Measurements from ENCODE around the gene DDX23.

Gene DDX23

GRCh38 chr12:48827513-48828096 is 24.4 kb downstream of the DDX23 start:
- no peak overlapping the region for H3K27ac Mint-ChIP-seq (ENCODE audit: low read depth)
- no peak overlapping the region for H3K4me3 Mint-ChIP-seq
- H3K36me3 Mint-ChIP-seq (ENCODE audit: insufficient read depth) = peaks cover 28% of the 10 kb centered on the region
- H3K4me1 Mint-ChIP-seq = peaks cover 24% of the 10 kb centered on the region
- no peaks in the 10 kb centered on the region for H3K27me3 Mint-ChIP-seq
- DNase-seq (ENCODE audit: low spot score in 2 of 2) (no peak), ATAC-seq (replicated peaks; ENCODE audit: extremely low read depth, poor library complexity, severe bottlenecking) (no peak)
- no peaks in the 10 kb centered on the region for H3K9me3 Mint-ChIP-seq

GRCh38 chr12:48827026-48827425 is 24.9 kb downstream of the DDX23 start:
- Mint-ChIP-seq H3K27ac (ENCODE audit: low read depth) (no peak overlapping the region), H3K9me3 (no peaks in the 10 kb centered on the region), H3K27me3 (no peaks in the 10 kb centered on the region), H3K4me1 (peaks cover 24% of the 10 kb centered on the region), H3K4me3 (no peak overlapping the region), H3K36me3 (ENCODE audit: insufficient read depth) (peaks cover 23% of the 10 kb centered on the region)
- DNase-seq (ENCODE audit: low spot score in 2 of 2) (no peak), ATAC-seq (replicated peaks; ENCODE audit: extremely low read depth, poor library complexity, severe bottlenecking) (no peak)

- Mint-ChIP-seq H3K27ac (ENCODE audit: low read depth) (peak overlapping the region; percentile 30), H3K4me3 (no peak overlapping the region), H3K27me3 (no peaks in the 10 kb centered on the region), H3K9me3 (no peaks in the 10 kb centered on the region), H3K36me3 (ENCODE audit: insufficient read depth) (peaks cover 18% of the 10 kb centered on the region), H3K4me1 (peaks cover 22% of the 10 kb centered on the region)
- DNase-seq (ENCODE audit: low spot score in 2 of 2) (no peak), ATAC-seq (replicated peaks; ENCODE audit: extremely low read depth, poor library complexity, severe bottlenecking) (no peak)
Observed at GRCh38 chr12:48826209-48826855, 25.6 kb downstream of the DDX23 start.

- H3K27me3 Mint-ChIP-seq = no peaks in the 10 kb centered on the region
- H3K27ac Mint-ChIP-seq (ENCODE audit: low read depth) = peak overlapping the region; percentile 9
- H3K4me3 Mint-ChIP-seq = no peak overlapping the region
- no peaks in the 10 kb centered on the region for H3K9me3 Mint-ChIP-seq
- peaks cover 11% of the 10 kb centered on the region for H3K36me3 Mint-ChIP-seq (ENCODE audit: insufficient read depth)
- ATAC-seq (replicated peaks; ENCODE audit: extremely low read depth, poor library complexity, severe bottlenecking) = no peak
- peaks cover 18% of the 10 kb centered on the region for H3K4me1 Mint-ChIP-seq
- DNase-seq (ENCODE audit: low spot score in 2 of 2) = no peak
Observed at GRCh38 chr12:48824905-48825304, 27.1 kb downstream of the DDX23 start.

GRCh38 chr12:48824112-48824511 is 27.9 kb downstream of the DDX23 start:
- peaks cover 26% of the 10 kb centered on the region for H3K4me1 Mint-ChIP-seq
- DNase-seq (ENCODE audit: low spot score in 2 of 2) = peak in 1 of 2 donors; percentile 59
- no peak overlapping the region for H3K4me3 Mint-ChIP-seq
- no peaks in the 10 kb centered on the region for H3K27me3 Mint-ChIP-seq
- peak; percentile 87 for ATAC-seq (replicated peaks; ENCODE audit: extremely low read depth, poor library complexity, severe bottlenecking)
- H3K9me3 Mint-ChIP-seq = no peaks in the 10 kb centered on the region
- H3K27ac Mint-ChIP-seq (ENCODE audit: low read depth) = peak overlapping the region; percentile 9
- peaks cover 9% of the 10 kb centered on the region for H3K36me3 Mint-ChIP-seq (ENCODE audit: insufficient read depth)

- H3K27me3 Mint-ChIP-seq = no peaks in the 10 kb centered on the region
Observed at GRCh38 chr12:48823281-48823680, 28.7 kb downstream of the DDX23 start.

GRCh38 chr12:48822711-48823110 is 29.3 kb downstream of the DDX23 start:
- Mint-ChIP-seq H3K27ac (ENCODE audit: low read depth) (peak overlapping the region; percentile 42), H3K4me3 (no peak overlapping the region), H3K36me3 (ENCODE audit: insufficient read depth) (peaks cover 5% of the 10 kb centered on the region), H3K4me1 (peaks cover 33% of the 10 kb centered on the region), H3K27me3 (no peaks in the 10 kb centered on the region), H3K9me3 (no peaks in the 10 kb centered on the region)
- ATAC-seq (replicated peaks; ENCODE audit: extremely low read depth, poor library complexity, severe bottlenecking) (no peak), DNase-seq (ENCODE audit: low spot score in 2 of 2) (no peak)

More at GRCh38 chr12:48823281-48823680, 28.7 kb downstream of the DDX23 start:
- H3K4me3 Mint-ChIP-seq = no peak overlapping the region
- H3K36me3 Mint-ChIP-seq (ENCODE audit: insufficient read depth) = peaks cover 3% of the 10 kb centered on the region
- no peaks in the 10 kb centered on the region for H3K9me3 Mint-ChIP-seq
- peaks cover 27% of the 10 kb centered on the region for H3K4me1 Mint-ChIP-seq
- DNase-seq (ENCODE audit: low spot score in 2 of 2) (no peak), ATAC-seq (replicated peaks; ENCODE audit: extremely low read depth, poor library complexity, severe bottlenecking) (no peak)
- H3K27ac Mint-ChIP-seq (ENCODE audit: low read depth) = peak overlapping the region; percentile 42

GRCh38 chr12:48822139-48822538 is 29.8 kb downstream of the DDX23 start:
- no peaks in the 10 kb centered on the region for H3K9me3 Mint-ChIP-seq
- H3K4me1 Mint-ChIP-seq = peaks cover 38% of the 10 kb centered on the region
- H3K27ac Mint-ChIP-seq (ENCODE audit: low read depth) = peak overlapping the region; percentile 42

GRCh38 chr12:48819986-48820725 is 31.8 kb downstream of the DDX23 start:
- peak overlapping the region; percentile 83 for H3K4me3 Mint-ChIP-seq
- no peak overlapping the region for H3K27ac Mint-ChIP-seq (ENCODE audit: low read depth)
- no peaks in the 10 kb centered on the region for H3K9me3 Mint-ChIP-seq
- H3K36me3 Mint-ChIP-seq (ENCODE audit: insufficient read depth) = peaks cover 9% of the 10 kb centered on the region
- no peak for DNase-seq (ENCODE audit: low spot score in 2 of 2)
- peaks cover 55% of the 10 kb centered on the region for H3K4me1 Mint-ChIP-seq
- ATAC-seq (replicated peaks; ENCODE audit: extremely low read depth, poor library complexity, severe bottlenecking) = no peak
- H3K27me3 Mint-ChIP-seq = no peaks in the 10 kb centered on the region

More at GRCh38 chr12:48822139-48822538, 29.8 kb downstream of the DDX23 start:
- Mint-ChIP-seq H3K36me3 (ENCODE audit: insufficient read depth) (peaks cover 7% of the 10 kb centered on the region), H3K4me3 (no peak overlapping the region), H3K27me3 (no peaks in the 10 kb centered on the region)
- DNase-seq (ENCODE audit: low spot score in 2 of 2) (no peak), ATAC-seq (replicated peaks; ENCODE audit: extremely low read depth, poor library complexity, severe bottlenecking) (no peak)

- Mint-ChIP-seq H3K27me3 (no peaks in the 10 kb centered on the region), H3K9me3 (no peaks in the 10 kb centered on the region), H3K4me1 (peaks cover 61% of the 10 kb centered on the region), H3K4me3 (peak overlapping the region; percentile 83), H3K27ac (ENCODE audit: low read depth) (peak overlapping the region; percentile 39), H3K36me3 (ENCODE audit: insufficient read depth) (peaks cover 9% of the 10 kb centered on the region)
- DNase-seq (ENCODE audit: low spot score in 2 of 2) (no peak), ATAC-seq (replicated peaks; ENCODE audit: extremely low read depth, poor library complexity, severe bottlenecking) (peak; percentile 1)
Observed at GRCh38 chr12:48818831-48819590, 33.0 kb downstream of the DDX23 start.

- Mint-ChIP-seq H3K27ac (ENCODE audit: low read depth) (peak within 1 kb of the TSS; percentile 84), H3K36me3 (ENCODE audit: insufficient read depth) (peaks cover 9% of the 10 kb centered on the region), H3K27me3 (no peaks in the 10 kb centered on the region), H3K4me3 (peak within 1 kb of the TSS; percentile 83), H3K4me1 (peaks cover 59% of the 10 kb centered on the region), H3K9me3 (no peaks in the 10 kb centered on the region)
- peak; percentile 47 for ATAC-seq (replicated peaks; ENCODE audit: extremely low read depth, poor library complexity, severe bottlenecking)
- DNase-seq (ENCODE audit: low spot score in 2 of 2) = peak; percentile 59 to 63
Observed at GRCh38 chr12:48817873-48818830, 33.8 kb downstream of the DDX23 start, which contains the start of gene CACNB3. TSS of gene CACNB3 (plus strand) at chr12:48818496. CDS start at chr12:48818930, 434 bp downstream.

Measured in central memory CD8-positive, alpha-beta T cell (primary cell).